Common myeloid progenitor, CD34-positive (primary cell): ENCODE results near the gene LGSN.

Experiments
- CTCF ChIA-PET: fragments of 350-600 bp; sonication (Branson Sonifier 250); formaldehyde crosslinking; loops from one replicate; lab custom pipeline; 2021; ENCODE audit warnings: antibody characterized with exemption; lab: Charles Lee
- POLR2A ChIA-PET: fragments of 350-600 bp; sonication (Branson Sonifier 250); formaldehyde crosslinking; loops from one replicate; lab custom pipeline; 2021; ENCODE audit warnings: antibody characterized with exemption; lab: Charles Lee
- DNase-seq, 3 donors: peaks; one replicate each; pipeline versions ENCODE4 v3.0.0 to v3.0.0-alpha.2; 2013
- H3K27ac ChIP-seq, 2 experiments: 1 replicate in 1 of 2; 2 replicates in 1 of 2; pipeline ENCODE4 v1.7.0; 2013; ENCODE audit warnings: inconsistent platforms in 2 of 2, low read length in 2 of 2, mild to moderate bottlenecking in 2 of 2, low read depth in 1 of 2, moderate library complexity in 1 of 2; ENCODE audit not compliant: severe bottlenecking in 2 of 2, insufficient read depth in 1 of 2, poor library complexity in 1 of 2
- H3K27me3 ChIP-seq, 5 experiments: replicated peaks in 2 of 5; 1 replicate in 3 of 5; 2 replicates in 2 of 5; pipeline versions ENCODE4 v1.6.1 to v1.7.0; 2013; ENCODE audit warnings: low read length in 4 of 5, mild to moderate bottlenecking in 2 of 5, moderate library complexity in 2 of 5, inconsistent platforms in 1 of 5; ENCODE audit not compliant: insufficient read depth in 5 of 5, control insufficient read depth in 4 of 5
- H3K36me3 ChIP-seq, 4 experiments: 1 replicate in 2 of 4; 2 replicates in 2 of 4; pipeline versions ENCODE4 v1.6.1 to v1.7.0; 2013; ENCODE audit warnings: low read length in 3 of 4, control low read depth in 1 of 4, mild to moderate bottlenecking in 1 of 4; ENCODE audit not compliant: control insufficient read depth in 4 of 4, insufficient read depth in 4 of 4
- H3K4me1 ChIP-seq, 4 experiments: 1 replicate in 3 of 4; 2 replicates in 1 of 4; pipeline versions ENCODE4 v1.6.1 to v1.7.1; 2013; ENCODE audit warnings: low read length in 3 of 4, mild to moderate bottlenecking in 3 of 4, control low read depth in 1 of 4, inconsistent platforms in 1 of 4, moderate library complexity in 1 of 4; ENCODE audit not compliant: control insufficient read depth in 4 of 4, insufficient read depth in 4 of 4; ENCODE audit errors: control extremely low read depth in 1 of 4
- H3K4me3 ChIP-seq, 7 experiments: 1 replicate in 4 of 7; 2 replicates in 3 of 7; pipeline versions ENCODE4 v1.5.1 to v1.7.0; 2013; ENCODE audit warnings: mild to moderate bottlenecking in 7 of 7, low read length in 6 of 7, moderate library complexity in 6 of 7, inconsistent platforms in 2 of 7, low read depth in 2 of 7, control low read depth in 1 of 7; ENCODE audit not compliant: insufficient read depth in 4 of 7, control insufficient read depth in 1 of 7; ENCODE audit errors: extremely low read depth in 1 of 7
- H3K9me3 ChIP-seq, 5 experiments: 1 replicate in 4 of 5; 2 replicates in 1 of 5; pipeline versions ENCODE4 v1.6.1 to v1.7.1; 2013; ENCODE audit warnings: low read length in 4 of 5, mild to moderate bottlenecking in 2 of 5, inconsistent platforms in 1 of 5, low read depth in 1 of 5, moderate library complexity in 1 of 5; ENCODE audit not compliant: control insufficient read depth in 4 of 5, insufficient read depth in 2 of 5; ENCODE audit errors: control extremely low read depth in 1 of 5
- WGBS: methylation state at CpG from one replicate; pipeline ENCODE4 v1.1.5; 2013; ENCODE audit not compliant: insufficient coverage; 5-methylcytosine and 5-hydroxymethylcytosine counted together

The LGSN gene

GRCh38 chr6:63307581-63308246, 12.1 kb downstream of the LGSN start:
- no peaks in the 10 kb centered on the region for H3K27me3 ChIP-seq
- no peaks in the 10 kb centered on the region for H3K9me3 ChIP-seq
- ChIA-PET CTCF (interaction anchor here (1.1 to 3.8 kb wide), 2 partner anchors 496 to 507 kb away, joined by 3 to 19 read pairs; no protein-coding TSS in a partner anchor), POLR2A (no interaction called here)
- no peaks in the 10 kb centered on the region for H3K4me1 ChIP-seq
- no peak overlapping the region for H3K27ac ChIP-seq
- 63% methylated on average over 1 of the region's 3 CpGs for WGBS
- DNase-seq = peak; percentile 17 to 56 (median 51)
- no peaks in the 10 kb centered on the region for H3K36me3 ChIP-seq
- no peak overlapping the region for H3K4me3 ChIP-seq

- ChIA-PET CTCF (interaction anchor here (3.8 kb wide), 1 partner anchor 497 kb away, joined by 19 read pairs; no protein-coding TSS in a partner anchor), POLR2A (no interaction called here)
- Histone ChIP-seq H3K4me1 (no peaks in the 10 kb centered on the region), H3K27me3 (no peaks in the 10 kb centered on the region), H3K4me3 (no peak overlapping the region), H3K36me3 (no peaks in the 10 kb centered on the region), H3K27ac (no peak overlapping the region), H3K9me3 (no peaks in the 10 kb centered on the region)
- DNase-seq = no peak
- 97% methylated on average over 2 of the region's 3 CpGs for whole genome bisulfite sequencing
Observed at GRCh38 chr6:63306420-63306819, 13.4 kb downstream of the LGSN start.

GRCh38 chr6:63305277-63305676, 14.5 kb downstream of the LGSN start:
- CTCF ChIA-PET = interaction anchor here (3.8 kb wide), 1 partner anchor 498 kb away, joined by 19 read pairs; no protein-coding TSS in a partner anchor
- H3K9me3 ChIP-seq = peaks cover 0 to under 1% (median 0%) of the 10 kb centered on the region in 5 experiments
- H3K36me3 ChIP-seq = no peaks in the 10 kb centered on the region
- WGBS = 100% methylated on average over 2 of the region's 2 CpGs
- H3K27me3 ChIP-seq = no peaks in the 10 kb centered on the region
- H3K27ac ChIP-seq = no peak overlapping the region
- no peak overlapping the region for H3K4me3 ChIP-seq
- no peak for DNase-seq
- POLR2A ChIA-PET = no interaction called here
- H3K4me1 ChIP-seq = no peaks in the 10 kb centered on the region

GRCh38 chr6:63303476-63303875, 16.3 kb downstream of the LGSN start:
- Histone ChIP-seq H3K4me3 (no peak overlapping the region), H3K4me1 (no peaks in the 10 kb centered on the region), H3K9me3 (peaks cover 0 to 5% (median 0%) of the 10 kb centered on the region in 5 experiments), H3K36me3 (no peaks in the 10 kb centered on the region), H3K27me3 (no peaks in the 10 kb centered on the region), H3K27ac (no peak overlapping the region)
- no peak for DNase-seq
- ChIA-PET CTCF (interaction anchor here (1.0 kb wide), 2 partner anchors 16 to 49 kb away, joined by 3 read pairs; partner anchors contain the start of gene LGSN), POLR2A (no interaction called here)

DNA sequence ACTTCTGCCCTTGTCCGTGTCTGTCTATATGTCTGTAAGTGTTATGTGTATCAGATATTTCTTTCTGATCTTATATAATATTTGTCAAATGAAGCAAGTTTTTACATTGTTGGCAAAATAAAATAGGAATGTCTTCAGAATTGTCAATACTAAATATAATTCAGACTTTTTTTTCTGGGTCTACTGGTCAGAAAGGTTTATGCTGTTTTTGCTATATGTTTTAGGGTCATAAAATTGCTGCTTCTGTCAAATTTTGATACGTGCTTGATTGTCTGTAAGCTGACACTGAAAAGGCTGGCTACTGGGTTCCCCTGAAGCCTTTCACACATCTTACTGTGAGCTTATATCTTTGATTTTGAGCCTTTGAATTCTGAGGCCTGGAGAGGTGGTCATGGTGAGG, 20.1 kb downstream of the LGSN start:
- DNase-seq = no peak
- H3K4me1 ChIP-seq = no peaks in the 10 kb centered on the region
- POLR2A ChIA-PET = no interaction called here
- WGBS = 100% methylated on average over 1 of the region's 2 CpGs
- no peak overlapping the region for H3K4me3 ChIP-seq
- no peaks in the 10 kb centered on the region for H3K27me3 ChIP-seq
- no peak overlapping the region for H3K27ac ChIP-seq
- H3K9me3 ChIP-seq = peaks cover 0 to 5% (median 0%) of the 10 kb centered on the region in 5 experiments
- no peaks in the 10 kb centered on the region for H3K36me3 ChIP-seq
- CTCF ChIA-PET = interaction anchor here (1.3 kb wide), 1 partner anchor 48 kb away, joined by 3 read pairs; no protein-coding TSS in a partner anchor

- CTCF ChIA-PET = no interaction called here
- H3K9me3 ChIP-seq = peaks cover 0 to 5% (median 0%) of the 10 kb centered on the region in 5 experiments
Observed at GRCh38 chr6:63295553-63296194, 24.1 kb downstream of the LGSN start.

DNA sequence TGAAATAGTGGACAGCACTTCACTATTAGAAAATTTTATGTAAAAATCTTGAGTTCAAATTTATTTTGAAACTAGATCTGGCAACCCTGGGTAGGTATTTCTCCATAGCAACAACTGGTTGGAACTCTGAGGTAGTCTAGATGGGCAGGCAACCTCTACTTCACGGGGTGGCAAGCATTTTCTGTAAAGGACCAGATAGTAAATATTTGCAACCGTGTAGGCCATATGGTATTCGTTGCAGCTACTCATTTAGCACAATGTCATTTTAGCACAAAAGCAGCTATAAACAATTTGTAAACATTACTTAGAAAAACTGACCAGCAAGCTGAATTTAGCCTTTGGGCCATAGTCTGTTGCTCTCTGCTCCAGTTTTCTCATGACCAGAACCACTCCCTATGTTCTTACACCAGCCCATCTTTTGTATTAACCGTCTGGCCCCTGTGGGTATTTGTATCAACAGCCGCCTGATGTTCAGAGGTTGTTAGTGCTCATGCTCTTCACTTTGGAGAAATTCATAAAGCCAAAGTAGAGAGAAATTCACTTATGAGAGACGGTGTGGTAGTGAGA, 29.2 kb downstream of the LGSN start:
- H3K27me3 ChIP-seq = peaks cover 0 to 2% (median 0%) of the 10 kb centered on the region in 5 experiments
- ChIA-PET POLR2A (no interaction called here), CTCF (no interaction called here)
- no peaks in the 10 kb centered on the region for H3K36me3 ChIP-seq
- DNase-seq = no peak
- H3K9me3 ChIP-seq = no peaks in the 10 kb centered on the region
- 96% methylated on average over 5 of the region's 6 CpGs for WGBS
- H3K4me3 ChIP-seq = no peak overlapping the region
- no peak overlapping the region for H3K27ac ChIP-seq
- no peaks in the 10 kb centered on the region for H3K4me1 ChIP-seq

More at GRCh38 chr6:63295553-63296194, 24.1 kb downstream of the LGSN start:
- no peak overlapping the region for H3K27ac ChIP-seq
- no peak for DNase-seq
- no peaks in the 10 kb centered on the region for H3K36me3 ChIP-seq
- no peaks in the 10 kb centered on the region for H3K27me3 ChIP-seq
- WGBS = no CpG with 5 or more reads among the region's 1 CpG
- POLR2A ChIA-PET = no interaction called here
- H3K4me3 ChIP-seq = no peak overlapping the region
- H3K4me1 ChIP-seq = no peaks in the 10 kb centered on the region
